ENCODE data around the gene PIK3R2. TPM values are rescaled to one million over a fixed set of nuclear protein-coding genes. Genes with fewer than 3 reads are reported as not detected.

PIK3R2 gene
- total RNA-seq, 1 experiment from 2014 or later, result 42.8 TPM

- no peak overlapping the region for H3K14ac ChIP-seq (ENCODE audit: insufficient read depth, low read length)
- no peak overlapping the region for H4K5ac ChIP-seq (ENCODE audit: insufficient read length, low read depth, low read length)
- H3K9me3 ChIP-seq (ENCODE audit: control insufficient read depth, low read depth, low read length), result no peaks in the 10 kb centered on the region
- peak overlapping the region in 2 of 3 experiments; percentile 24 to 89; a peak in 1 of 7 replicates for H3K27ac Mint-ChIP-seq
- no CpG with 5 or more reads among the region's 6 CpGs for WGBS (ENCODE audit: extremely low coverage, insufficient read length, low lambda C conversion rate)
- TF ChIP-seq, protein P1, sequence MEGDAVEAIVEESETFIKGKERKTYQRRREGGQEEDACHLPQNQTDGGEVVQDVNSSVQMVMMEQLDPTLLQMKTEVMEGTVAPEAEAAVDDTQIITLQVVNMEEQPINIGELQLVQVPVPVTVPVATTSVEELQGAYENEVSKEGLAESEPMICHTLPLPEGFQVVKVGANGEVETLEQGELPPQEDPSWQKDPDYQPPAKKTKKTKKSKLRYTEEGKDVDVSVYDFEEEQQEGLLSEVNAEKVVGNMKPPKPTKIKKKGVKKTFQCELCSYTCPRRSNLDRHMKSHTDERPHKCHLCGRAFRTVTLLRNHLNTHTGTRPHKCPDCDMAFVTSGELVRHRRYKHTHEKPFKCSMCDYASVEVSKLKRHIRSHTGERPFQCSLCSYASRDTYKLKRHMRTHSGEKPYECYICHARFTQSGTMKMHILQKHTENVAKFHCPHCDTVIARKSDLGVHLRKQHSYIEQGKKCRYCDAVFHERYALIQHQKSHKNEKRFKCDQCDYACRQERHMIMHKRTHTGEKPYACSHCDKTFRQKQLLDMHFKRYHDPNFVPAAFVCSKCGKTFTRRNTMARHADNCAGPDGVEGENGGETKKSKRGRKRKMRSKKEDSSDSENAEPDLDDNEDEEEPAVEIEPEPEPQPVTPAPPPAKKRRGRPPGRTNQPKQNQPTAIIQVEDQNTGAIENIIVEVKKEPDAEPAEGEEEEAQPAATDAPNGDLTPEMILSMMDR (conservative IDR thresholded peaks at IDR 0.05), result no peak
- no peak overlapping the region for H3K56ac ChIP-seq (ENCODE audit: insufficient read length, low read depth, low read length)
- no peak overlapping the region for H3K18ac ChIP-seq (ENCODE audit: insufficient read length, low read depth, low read length)
- H3K27ac ChIP-seq (ENCODE audit: insufficient read length, low read depth, low read length), result no peak overlapping the region
- no peak overlapping the region for H2BK12ac ChIP-seq (ENCODE audit: insufficient read length, low read depth, low read length)
- DNase-seq, result no peak
- no peak overlapping the region for H3K4ac ChIP-seq (ENCODE audit: low read depth, low read length)
- no peak overlapping the region for H2BK20ac ChIP-seq (ENCODE audit: low read depth, low read length, poor library complexity, severe bottlenecking)
- no peak overlapping the region for H2BK15ac ChIP-seq (ENCODE audit: low read depth, low read length)
- H3K9ac ChIP-seq (ENCODE audit: extremely low read depth, insufficient read length, low read length), result no peak overlapping the region
- H2AK5ac ChIP-seq (ENCODE audit: insufficient read length, low read length), result no peak overlapping the region
- peaks cover 4% of the 10 kb centered on the region for H4K20me1 ChIP-seq (ENCODE audit: control insufficient read depth, insufficient read depth, insufficient read length)
- no peaks in the 10 kb centered on the region for H3K27me3 ChIP-seq (ENCODE audit: insufficient read depth, low read length)
- H2BK120ac ChIP-seq (ENCODE audit: low read depth, low read length, poor library complexity, severe bottlenecking), result no peak overlapping the region
- peaks cover 12 to 20% of the 10 kb centered on the region in 2 experiments for H3K4me1 Mint-ChIP-seq
- no peaks in the 10 kb centered on the region; the same call in 1 of the 2 replicates for H3K4me1 ChIP-seq (ENCODE audit: insufficient read depth, low read length)
- H3K79me2 ChIP-seq (ENCODE audit: insufficient read depth, low read length), result peaks cover 2% of the 10 kb centered on the region; the same call in 1 of the 2 replicates
- H3T11ph ChIP-seq (ENCODE audit: low read length), result no peak overlapping the region
- H2AFZ ChIP-seq (ENCODE audit: low read length), result no peak overlapping the region
- H3K4me2 ChIP-seq (ENCODE audit: insufficient read depth, insufficient read length, low read length), result no peak overlapping the region
- peaks cover 6% of the 10 kb centered on the region for H3K79me1 ChIP-seq (ENCODE audit: insufficient read depth, low read depth, low read length, poor library complexity, severe bottlenecking)
- H3K23ac ChIP-seq (ENCODE audit: insufficient read length, low read depth, low read length), result no peak overlapping the region
- no peak overlapping the region; a peak in 1 of 5 replicates for H3K4me3 Mint-ChIP-seq
- no peak overlapping the region for H4K91ac ChIP-seq (ENCODE audit: insufficient read length, low read depth, low read length)
- H3K27me3 Mint-ChIP-seq (ENCODE audit: low read depth), result peaks cover 3% of the 10 kb centered on the region; the same call in 1 of the 2 replicates
- H2BK5ac ChIP-seq (ENCODE audit: insufficient read length, low read length), result no peak overlapping the region
- peaks cover 24 to 53% (median 46%) of the 10 kb centered on the region in 3 experiments for H3K36me3 Mint-ChIP-seq (ENCODE audit: insufficient read depth in 1 of 3, low read depth in 3 of 3)
- H3K9me3 Mint-ChIP-seq, result peaks cover 0 to 2% of the 10 kb centered on the region in 2 experiments; a peak in 1 of 5 replicates
- H3K23me2 ChIP-seq (ENCODE audit: insufficient read length, low read depth, low read length, poor library complexity, severe bottlenecking), result peaks cover 10% of the 10 kb centered on the region
- no peak overlapping the region for H4K8ac ChIP-seq (replicated peaks; ENCODE audit: insufficient read length, low read depth, low read length)
Measured at GRCh38 chr19:18198374-18198773, 45.4 kb downstream of the PIK3R2 start.

Data from H9 (cell line).